Measurements from ENCODE around the gene FDCSP. TPM values are rescaled to one million over a fixed set of nuclear protein-coding genes. Genes with fewer than 3 reads are reported as not detected.
"Not testable (repeated sequence)": the region's sequence is repeated elsewhere in the genome, so short reads cannot be mapped to it uniquely, and the experiment has no call there.

FDCSP gene
- polyA plus RNA-seq, 1 experiment: not detected

DNA sequence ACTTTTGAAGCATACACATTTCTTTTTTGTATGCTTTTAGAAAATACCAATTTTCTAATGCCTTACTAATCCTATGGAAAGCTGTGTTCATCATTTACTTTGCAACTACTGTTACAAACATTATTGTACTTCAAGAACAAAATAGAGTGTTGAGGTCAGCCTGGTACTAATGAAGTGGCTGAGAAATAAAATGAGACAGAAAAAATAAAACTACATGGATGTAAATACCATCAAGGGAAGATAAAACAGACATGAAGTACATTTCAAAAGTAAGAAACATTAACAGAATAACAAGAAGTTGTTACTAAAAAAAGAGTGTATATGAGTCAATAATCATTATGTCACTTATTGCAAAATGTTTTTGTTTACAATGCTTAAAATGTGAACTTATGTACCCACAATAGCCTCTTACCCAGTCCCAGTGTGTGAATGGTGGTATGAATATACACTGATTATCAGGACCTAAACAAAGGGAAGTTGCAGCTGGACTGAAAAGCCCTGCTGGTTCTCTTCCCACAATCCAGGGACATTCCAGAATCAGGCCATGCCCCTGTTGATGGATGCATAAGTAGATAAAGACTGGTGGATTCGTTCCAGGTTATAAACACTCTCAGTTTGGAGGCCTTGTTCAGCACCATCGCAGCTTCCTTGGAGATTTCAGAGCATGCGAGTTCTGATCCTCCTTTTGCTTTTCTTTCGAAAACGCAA is 14.1 kb downstream of the FDCSP start:
- POLR2A ChIA-PET: no interaction called here
- no peak for DNase-seq (ENCODE audit: low read depth)
- TF ChIP-seq, protein P1, sequence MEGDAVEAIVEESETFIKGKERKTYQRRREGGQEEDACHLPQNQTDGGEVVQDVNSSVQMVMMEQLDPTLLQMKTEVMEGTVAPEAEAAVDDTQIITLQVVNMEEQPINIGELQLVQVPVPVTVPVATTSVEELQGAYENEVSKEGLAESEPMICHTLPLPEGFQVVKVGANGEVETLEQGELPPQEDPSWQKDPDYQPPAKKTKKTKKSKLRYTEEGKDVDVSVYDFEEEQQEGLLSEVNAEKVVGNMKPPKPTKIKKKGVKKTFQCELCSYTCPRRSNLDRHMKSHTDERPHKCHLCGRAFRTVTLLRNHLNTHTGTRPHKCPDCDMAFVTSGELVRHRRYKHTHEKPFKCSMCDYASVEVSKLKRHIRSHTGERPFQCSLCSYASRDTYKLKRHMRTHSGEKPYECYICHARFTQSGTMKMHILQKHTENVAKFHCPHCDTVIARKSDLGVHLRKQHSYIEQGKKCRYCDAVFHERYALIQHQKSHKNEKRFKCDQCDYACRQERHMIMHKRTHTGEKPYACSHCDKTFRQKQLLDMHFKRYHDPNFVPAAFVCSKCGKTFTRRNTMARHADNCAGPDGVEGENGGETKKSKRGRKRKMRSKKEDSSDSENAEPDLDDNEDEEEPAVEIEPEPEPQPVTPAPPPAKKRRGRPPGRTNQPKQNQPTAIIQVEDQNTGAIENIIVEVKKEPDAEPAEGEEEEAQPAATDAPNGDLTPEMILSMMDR (IDR thresholded peaks at IDR 0.05; ENCODE audit: insufficient read depth, low read depth, low read length): no peak
- CTCF ChIA-PET: no interaction called here
- Histone ChIP-seq H3K36me3 (ENCODE audit: control insufficient read depth, insufficient read depth, low read length) (no peaks in the 10 kb centered on the region), H3K4me3 (ENCODE audit: low read depth, low read length) (no peak overlapping the region), H3K27me3 (ENCODE audit: control insufficient read depth, insufficient read depth, low read length) (no peaks in the 10 kb centered on the region)

DNA sequence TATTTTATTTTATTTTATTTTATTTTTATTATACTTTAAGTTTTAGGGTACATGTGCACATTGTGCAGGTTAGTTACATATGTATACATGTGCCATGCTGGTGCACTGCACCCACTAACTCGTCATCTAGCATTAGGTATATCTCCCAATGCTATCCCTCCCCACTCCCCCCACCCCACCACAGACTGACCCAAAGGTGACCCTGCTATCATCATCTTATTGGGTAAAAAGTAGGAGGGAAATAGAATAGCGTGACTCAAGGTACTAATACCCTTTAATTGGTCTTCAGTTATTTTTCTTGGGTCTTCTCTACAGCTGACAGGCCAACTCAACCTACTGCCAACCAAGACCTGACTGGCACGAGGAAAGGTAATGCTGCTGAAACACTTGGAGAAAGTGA is 16.4 kb downstream of the FDCSP start, which contains the start of gene CSN3:
Gene CSN3 (plus strand): TSS at position 301 of the 400 bp plus-strand sequence. CDS start 2,223 bp downstream, outside the sequence.
- H3K27me3 ChIP-seq (ENCODE audit: control insufficient read depth, insufficient read depth, low read length); DNase-seq (ENCODE audit: low read depth); POLR2A ChIA-PET; H3K36me3 ChIP-seq (ENCODE audit: control insufficient read depth, insufficient read depth, low read length); H3K4me3 ChIP-seq (ENCODE audit: low read depth, low read length); CTCF ChIA-PET: not testable (repeated sequence)

DNA sequence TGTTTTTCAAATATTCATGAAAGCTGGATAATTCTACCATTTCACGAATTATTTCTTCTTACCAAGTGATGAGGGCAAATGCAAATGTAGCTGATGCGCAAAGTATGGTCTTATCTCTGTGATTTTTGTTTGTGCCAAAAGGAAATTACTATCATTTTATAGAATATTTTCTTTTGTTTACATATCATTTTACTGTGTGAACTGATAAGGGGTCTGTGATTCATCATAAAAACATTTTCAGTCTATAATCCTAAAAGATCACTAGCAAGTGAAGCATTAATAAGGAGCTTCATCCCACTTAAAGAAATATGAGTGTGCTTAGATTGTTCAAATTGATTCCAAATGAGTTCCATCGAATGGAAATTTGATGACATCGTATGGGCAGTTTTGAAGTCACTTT is 17.2 kb downstream of the FDCSP start:
- no peaks in the 10 kb centered on the region for H3K27me3 ChIP-seq (ENCODE audit: control insufficient read depth, insufficient read depth, low read length)
- no peaks in the 10 kb centered on the region for H3K36me3 ChIP-seq (ENCODE audit: control insufficient read depth, insufficient read depth, low read length)
- ChIA-PET CTCF (no interaction called here), POLR2A (no interaction called here)
- no peak overlapping the region for H3K4me3 ChIP-seq (ENCODE audit: low read depth, low read length)
- TF ChIP-seq, protein P1 (IDR thresholded peaks at IDR 0.05; ENCODE audit: insufficient read depth, low read depth, low read length): no peak
- no peak for DNase-seq (ENCODE audit: low read depth)

DNA sequence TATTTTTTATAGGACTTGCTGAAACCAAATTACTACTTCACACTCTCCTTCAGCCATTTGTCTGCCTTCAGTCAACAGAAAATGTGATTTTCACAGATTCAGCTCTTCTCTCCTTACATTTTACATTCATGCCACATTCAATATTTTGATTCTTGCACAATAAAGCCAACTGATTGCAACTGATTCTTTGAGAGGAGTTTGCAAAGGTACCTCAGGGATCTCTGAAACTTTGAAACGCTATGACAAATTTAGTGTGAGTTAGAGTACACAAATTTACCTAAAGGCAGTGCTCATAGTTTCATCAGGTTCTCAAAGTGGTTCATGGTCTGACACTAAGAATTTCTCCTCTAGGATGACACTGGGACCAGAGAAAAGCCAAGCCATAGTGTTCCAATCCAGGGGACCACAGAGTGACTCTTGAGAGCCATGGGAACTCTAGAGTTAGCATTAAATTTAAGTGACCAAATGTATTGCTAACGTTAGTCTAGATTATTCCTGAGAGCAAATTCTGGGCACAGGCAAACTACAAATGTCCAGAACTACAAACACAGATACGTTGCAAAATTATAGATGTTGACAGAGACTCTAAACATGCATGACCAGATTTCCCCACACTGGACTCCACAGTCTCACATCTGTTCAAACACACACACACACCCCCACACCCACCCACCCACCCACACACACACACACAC is 25.5 kb downstream of the FDCSP start:
- TF ChIP-seq, protein P1 (IDR thresholded peaks at IDR 0.05; ENCODE audit: insufficient read depth, low read depth, low read length): no peak
- ChIA-PET POLR2A (no interaction called here), CTCF (no interaction called here)
- no peak for DNase-seq (ENCODE audit: low read depth)
- Histone ChIP-seq H3K36me3 (ENCODE audit: control insufficient read depth, insufficient read depth, low read length) (no peaks in the 10 kb centered on the region), H3K27me3 (ENCODE audit: control insufficient read depth, insufficient read depth, low read length) (no peaks in the 10 kb centered on the region), H3K4me3 (ENCODE audit: low read depth, low read length) (no peak overlapping the region)

DNA sequence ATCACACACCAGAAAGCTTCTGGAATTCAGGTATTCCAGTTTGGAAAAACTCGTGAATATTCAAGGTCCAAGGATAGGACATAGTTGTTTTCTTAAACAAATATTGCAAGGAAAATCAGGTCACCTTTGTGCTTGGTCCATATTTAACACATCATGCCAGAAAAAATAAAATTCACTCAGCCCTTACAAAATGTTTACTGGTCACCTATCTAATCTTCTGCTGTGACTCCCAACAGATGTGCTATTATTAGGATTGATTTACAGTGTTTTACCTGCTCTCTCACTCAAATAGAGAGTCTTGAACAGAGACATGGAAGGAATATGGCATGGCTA is 26.0 kb downstream of the FDCSP start:
- POLR2A ChIA-PET: no interaction called here
- CTCF ChIA-PET: no interaction called here
- TF ChIP-seq, protein P1 (IDR thresholded peaks at IDR 0.05; ENCODE audit: insufficient read depth, low read depth, low read length): no peak

More for the DNA sequence above, 26.0 kb downstream of the FDCSP start:
- no peak for DNase-seq (ENCODE audit: low read depth)
- Histone ChIP-seq H3K36me3 (ENCODE audit: control insufficient read depth, insufficient read depth, low read length) (no peaks in the 10 kb centered on the region), H3K27me3 (ENCODE audit: control insufficient read depth, insufficient read depth, low read length) (no peaks in the 10 kb centered on the region), H3K4me3 (ENCODE audit: low read depth, low read length) (no peak overlapping the region)

All from BJ (cell line).